Left colon (tissue), 2 donors: ENCODE data around the gene DNAH6. TPM values are rescaled to one million over a fixed set of nuclear protein-coding genes. Genes with fewer than 3 reads are reported as not detected.
"Not testable (repeated sequence)": the region's sequence is repeated elsewhere in the genome, so short reads cannot be mapped to it uniquely, and the experiment has no call there.

Experiments used
- ATAC-seq: fragments of 200-7000 bp; cut with Tn5 transposase; one replicate; pipeline ENCODE4 v1.9.1; 2020; ENCODE audit warnings: mild to moderate bottlenecking, moderate library complexity
- DNase-seq, 2 donors: peaks; one replicate each; pipeline ENCODE4 v3.0.0-alpha.2; 2020
- intact Hi-C, 2 donors: fragments of 100-400 bp; cut with DNase I in 1 of 2; cut with micrococcal nuclease in 1 of 2; formaldehyde crosslinking; loops; one replicate each; pipeline versions ENCODE4 v1.11.2 to v1.14.0; 2022; cut with DNase I, micrococcal nuclease
- total RNA-seq, 2 donors: library from RNA; stranded (reverse); fragmentation: NEBNext Ultra II Directional; extraction: Animal tissue kit (Norgen Biotek cat#: 25700); gene quantifications; one replicate each; pipeline ENCODE4 v1.2.1, GENCODE V29; 2021
- donor health status: DM: no; HTN: no; CAD: no.
- donor health status: DM: yes; HTN: yes; CAD: no.

Gene DNAH6
- total RNA-seq, 2 donors from 2014 or later: 0.61 to 1.3 TPM

- intact Hi-C loops: loop anchor here in 1 of 2 donors (2.0 kb wide), 1 partner anchor 387 kb away; the partner anchor contains the start of gene TRABD2A
- no peak for DNase-seq
- ATAC-seq: no peak
Observed at GRCh38 chr2:84494070-84494469, 22.2 kb upstream of the DNAH6 start.

GRCh38 chr2:84495539-84496146, 20.7 kb upstream of the DNAH6 start:
- ATAC-seq: peak; percentile 69
- intact Hi-C loops: loop anchor here in 1 of 2 donors (2.0 to 5.0 kb wide), 2 partner anchors 385 to 432 kb away; partner anchors contain the start of gene TRABD2A
- DNase-seq: no peak

- DNase-seq (no peak), ATAC-seq (no peak)
- intact Hi-C loops: loop anchor here in 1 of 2 donors (5.0 kb wide), 1 partner anchor 431 kb away; no protein-coding TSS in a partner anchor
Observed at GRCh38 chr2:84496386-84496785, 19.9 kb upstream of the DNAH6 start.

- no peak for DNase-seq
- intact Hi-C loops: loop anchor here in 1 of 2 donors (5.0 kb wide), 1 partner anchor 430 kb away; no protein-coding TSS in a partner anchor
- peak; percentile 84 for ATAC-seq
Observed at GRCh38 chr2:84497285-84497684, 19.0 kb upstream of the DNAH6 start.

- DNase-seq (no peak), ATAC-seq (peak; percentile 3)
- intact Hi-C loops: loop anchor here in 1 of 2 donors (5.0 kb wide), 1 partner anchor 429 kb away; no protein-coding TSS in a partner anchor
Observed at GRCh38 chr2:84498150-84498799, 18.0 kb upstream of the DNAH6 start.

GRCh38 chr2:84511024-84511423, 5.3 kb upstream of the DNAH6 start:
- DNase-seq, ATAC-seq, intact Hi-C loops: not testable (repeated sequence)

- DNase-seq (peak in 1 of 2 donors; percentile 11), ATAC-seq (peak; percentile 13)
- intact Hi-C loops: no loop called here
Observed at GRCh38 chr2:84515788-84516187, 510 bp upstream of the DNAH6 start.

- intact Hi-C loops: no loop called here
- ATAC-seq (no peak), DNase-seq (no peak)
Observed at GRCh38 chr2:84519332-84519957, 3.1 kb downstream of the DNAH6 start.

GRCh38 chr2:84526562-84526961, 10.3 kb downstream of the DNAH6 start:
- DNase-seq (no peak), ATAC-seq (peak; percentile 30)
- intact Hi-C loops: no loop called here

- DNase-seq (peak in 1 of 2 donors; percentile 13), ATAC-seq (peak; percentile 90)
- intact Hi-C loops: no loop called here
Observed at GRCh38 chr2:84527137-84528129, 11.1 kb downstream of the DNAH6 start.

GRCh38 chr2:84532291-84532690, 16.0 kb downstream of the DNAH6 start:
- no peak for DNase-seq
- peak; percentile 75 for ATAC-seq
- intact Hi-C loops: no loop called here

- no peak for DNase-seq
- ATAC-seq: no peak
Observed at GRCh38 chr2:84534225-84534624, 17.9 kb downstream of the DNAH6 start.

GRCh38 chr2:84537251-84537650, 21.0 kb downstream of the DNAH6 start:
- ATAC-seq (no peak), DNase-seq (no peak)
- intact Hi-C loops: no loop called here

More at GRCh38 chr2:84534225-84534624, 17.9 kb downstream of the DNAH6 start:
- intact Hi-C loops: no loop called here

GRCh38 chr2:84539729-84540128, 23.4 kb downstream of the DNAH6 start:
- ATAC-seq (no peak), DNase-seq (no peak)
- intact Hi-C loops: no loop called here

- DNase-seq: no peak
- intact Hi-C loops: no loop called here
- ATAC-seq: no peak
Observed at GRCh38 chr2:84545005-84545404, 28.7 kb downstream of the DNAH6 start.

GRCh38 chr2:84546551-84546950, 30.3 kb downstream of the DNAH6 start:
- no peak for ATAC-seq
- intact Hi-C loops: no loop called here
- DNase-seq: no peak

GRCh38 chr2:84548303-84548702, 32.0 kb downstream of the DNAH6 start:
- intact Hi-C loops: no loop called here
- DNase-seq (no peak), ATAC-seq (no peak)

- DNase-seq: no peak
- no peak for ATAC-seq
Observed at GRCh38 chr2:84550916-84551315, 34.6 kb downstream of the DNAH6 start.

GRCh38 chr2:84551526-84551925, 35.2 kb downstream of the DNAH6 start:
- intact Hi-C loops, ATAC-seq, DNase-seq: not testable (repeated sequence)

More at GRCh38 chr2:84550916-84551315, 34.6 kb downstream of the DNAH6 start:
- intact Hi-C loops: no loop called here
